ENCODE measurements around the gene ALK.

The ALK gene

GRCh38 chr2:29535188-29535587 is 386.2 kb downstream of the ALK start:
- no peak overlapping the region for H3K27ac ChIP-seq (ENCODE audit: low read depth, low read length)
- H3K36me3 ChIP-seq (ENCODE audit: control insufficient read depth, insufficient read depth, low read length): no peaks in the 10 kb centered on the region
- no peaks in the 10 kb centered on the region for H3K9me3 ChIP-seq (ENCODE audit: control insufficient read depth, insufficient read depth, low read depth, low read length)
- no peak overlapping the region for H3K4me3 ChIP-seq (ENCODE audit: low read depth, low read length)
- no peaks in the 10 kb centered on the region for H3K4me1 ChIP-seq (ENCODE audit: control insufficient read depth, insufficient read depth, low read length)
- H3K9ac ChIP-seq (ENCODE audit: low read length): no peak overlapping the region
- no peaks in the 10 kb centered on the region for H3K27me3 ChIP-seq (ENCODE audit: control insufficient read depth, insufficient read depth, low read length)

- Histone ChIP-seq H3K9ac (ENCODE audit: low read length) (no peak overlapping the region), H3K27me3 (ENCODE audit: control insufficient read depth, insufficient read depth, low read length) (no peaks in the 10 kb centered on the region), H3K36me3 (ENCODE audit: control insufficient read depth, insufficient read depth, low read length) (no peaks in the 10 kb centered on the region), H3K4me1 (ENCODE audit: control insufficient read depth, insufficient read depth, low read length) (no peaks in the 10 kb centered on the region; the same call in 1 of the 2 replicates), H3K27ac (ENCODE audit: low read depth, low read length) (no peak overlapping the region), H3K9me3 (ENCODE audit: control insufficient read depth, insufficient read depth, low read depth, low read length) (no peaks in the 10 kb centered on the region), H3K4me3 (ENCODE audit: low read depth, low read length) (no peak overlapping the region)
Observed at GRCh38 chr2:29532436-29532835, 388.9 kb downstream of the ALK start.

- H3K36me3 ChIP-seq (ENCODE audit: control insufficient read depth, insufficient read depth, low read length): no peaks in the 10 kb centered on the region
Observed at GRCh38 chr2:29531626-29532025, 389.8 kb downstream of the ALK start.

GRCh38 chr2:29530281-29530680 is 391.1 kb downstream of the ALK start:
- Histone ChIP-seq H3K4me1 (ENCODE audit: control insufficient read depth, insufficient read depth, low read length) (no peaks in the 10 kb centered on the region; the same call in 1 of the 2 replicates), H3K27me3 (ENCODE audit: control insufficient read depth, insufficient read depth, low read length) (no peaks in the 10 kb centered on the region), H3K9me3 (ENCODE audit: control insufficient read depth, insufficient read depth, low read depth, low read length) (no peaks in the 10 kb centered on the region), H3K36me3 (ENCODE audit: control insufficient read depth, insufficient read depth, low read length) (no peaks in the 10 kb centered on the region), H3K4me3 (ENCODE audit: low read depth, low read length) (no peak overlapping the region), H3K27ac (ENCODE audit: low read depth, low read length) (no peak overlapping the region), H3K9ac (ENCODE audit: low read length) (no peak overlapping the region)

More at GRCh38 chr2:29531626-29532025, 389.8 kb downstream of the ALK start:
- Histone ChIP-seq H3K27me3 (ENCODE audit: control insufficient read depth, insufficient read depth, low read length) (no peaks in the 10 kb centered on the region), H3K4me3 (ENCODE audit: low read depth, low read length) (no peak overlapping the region), H3K4me1 (ENCODE audit: control insufficient read depth, insufficient read depth, low read length) (no peaks in the 10 kb centered on the region; the same call in 1 of the 2 replicates), H3K9me3 (ENCODE audit: control insufficient read depth, insufficient read depth, low read depth, low read length) (no peaks in the 10 kb centered on the region), H3K9ac (ENCODE audit: low read length) (no peak overlapping the region), H3K27ac (ENCODE audit: low read depth, low read length) (no peak overlapping the region)

- H3K27ac ChIP-seq (ENCODE audit: low read depth, low read length): no peak overlapping the region
- no peak overlapping the region for H3K9ac ChIP-seq (ENCODE audit: low read length)
- no peaks in the 10 kb centered on the region for H3K9me3 ChIP-seq (ENCODE audit: control insufficient read depth, insufficient read depth, low read depth, low read length)
- no peak overlapping the region for H3K4me3 ChIP-seq (ENCODE audit: low read depth, low read length)
- H3K36me3 ChIP-seq (ENCODE audit: control insufficient read depth, insufficient read depth, low read length): no peaks in the 10 kb centered on the region
- H3K4me1 ChIP-seq (ENCODE audit: control insufficient read depth, insufficient read depth, low read length): no peaks in the 10 kb centered on the region; the same call in 1 of the 2 replicates
- no peaks in the 10 kb centered on the region for H3K27me3 ChIP-seq (ENCODE audit: control insufficient read depth, insufficient read depth, low read length)
Observed at GRCh38 chr2:29528891-29529520, 392.4 kb downstream of the ALK start.

- no peak overlapping the region for H3K27ac ChIP-seq (ENCODE audit: low read depth, low read length)
- H3K9ac ChIP-seq (ENCODE audit: low read length): no peak overlapping the region
- H3K9me3 ChIP-seq (ENCODE audit: control insufficient read depth, insufficient read depth, low read depth, low read length): no peaks in the 10 kb centered on the region
- H3K4me1 ChIP-seq (ENCODE audit: control insufficient read depth, insufficient read depth, low read length): no peaks in the 10 kb centered on the region; the same call in 1 of the 2 replicates
- no peaks in the 10 kb centered on the region for H3K27me3 ChIP-seq (ENCODE audit: control insufficient read depth, insufficient read depth, low read length)
- no peak overlapping the region for H3K4me3 ChIP-seq (ENCODE audit: low read depth, low read length)
- no peaks in the 10 kb centered on the region for H3K36me3 ChIP-seq (ENCODE audit: control insufficient read depth, insufficient read depth, low read length)
Observed at GRCh38 chr2:29528371-29528770, 393.0 kb downstream of the ALK start.

- Histone ChIP-seq H3K4me1 (ENCODE audit: control insufficient read depth, insufficient read depth, low read length) (no peaks in the 10 kb centered on the region; the same call in 1 of the 2 replicates), H3K27me3 (ENCODE audit: control insufficient read depth, insufficient read depth, low read length) (no peaks in the 10 kb centered on the region), H3K36me3 (ENCODE audit: control insufficient read depth, insufficient read depth, low read length) (no peaks in the 10 kb centered on the region), H3K4me3 (ENCODE audit: low read depth, low read length) (no peak overlapping the region), H3K9me3 (ENCODE audit: control insufficient read depth, insufficient read depth, low read depth, low read length) (no peaks in the 10 kb centered on the region), H3K27ac (ENCODE audit: low read depth, low read length) (no peak overlapping the region), H3K9ac (ENCODE audit: low read length) (no peak overlapping the region)
Observed at GRCh38 chr2:29527947-29528346, 393.4 kb downstream of the ALK start.

- no peak overlapping the region for H3K9ac ChIP-seq (ENCODE audit: low read length)
- H3K9me3 ChIP-seq (ENCODE audit: control insufficient read depth, insufficient read depth, low read depth, low read length): no peaks in the 10 kb centered on the region
- no peak overlapping the region for H3K4me3 ChIP-seq (ENCODE audit: low read depth, low read length)
- H3K27ac ChIP-seq (ENCODE audit: low read depth, low read length): no peak overlapping the region
- no peaks in the 10 kb centered on the region for H3K36me3 ChIP-seq (ENCODE audit: control insufficient read depth, insufficient read depth, low read length)
- no peaks in the 10 kb centered on the region for H3K27me3 ChIP-seq (ENCODE audit: control insufficient read depth, insufficient read depth, low read length)
- H3K4me1 ChIP-seq (ENCODE audit: control insufficient read depth, insufficient read depth, low read length): no peaks in the 10 kb centered on the region; the same call in 1 of the 2 replicates
Observed at GRCh38 chr2:29526587-29527586, 394.5 kb downstream of the ALK start.

- H3K9ac ChIP-seq (ENCODE audit: low read length): no peak overlapping the region
- H3K4me1 ChIP-seq (ENCODE audit: control insufficient read depth, insufficient read depth, low read length): no peaks in the 10 kb centered on the region; the same call in 1 of the 2 replicates
- H3K4me3 ChIP-seq (ENCODE audit: low read depth, low read length): no peak overlapping the region
- no peaks in the 10 kb centered on the region for H3K9me3 ChIP-seq (ENCODE audit: control insufficient read depth, insufficient read depth, low read depth, low read length)
- no peaks in the 10 kb centered on the region for H3K27me3 ChIP-seq (ENCODE audit: control insufficient read depth, insufficient read depth, low read length)
- no peak overlapping the region for H3K27ac ChIP-seq (ENCODE audit: low read depth, low read length)
- no peaks in the 10 kb centered on the region for H3K36me3 ChIP-seq (ENCODE audit: control insufficient read depth, insufficient read depth, low read length)
Observed at GRCh38 chr2:29525921-29526320, 395.5 kb downstream of the ALK start.

GRCh38 chr2:29524652-29525051 is 396.7 kb downstream of the ALK start:
- no peaks in the 10 kb centered on the region for H3K36me3 ChIP-seq (ENCODE audit: control insufficient read depth, insufficient read depth, low read length)
- no peaks in the 10 kb centered on the region for H3K9me3 ChIP-seq (ENCODE audit: control insufficient read depth, insufficient read depth, low read depth, low read length)
- no peak overlapping the region for H3K4me3 ChIP-seq (ENCODE audit: low read depth, low read length)
- no peak overlapping the region for H3K27ac ChIP-seq (ENCODE audit: low read depth, low read length)
- H3K27me3 ChIP-seq (ENCODE audit: control insufficient read depth, insufficient read depth, low read length): no peaks in the 10 kb centered on the region
- no peak overlapping the region for H3K9ac ChIP-seq (ENCODE audit: low read length)
- no peaks in the 10 kb centered on the region; the same call in 1 of the 2 replicates for H3K4me1 ChIP-seq (ENCODE audit: control insufficient read depth, insufficient read depth, low read length)

Data from HUES6 (cell line).